WERI-Rb-1 (cell line): ENCODE measurements around the gene FAM78A.

Experiments used
- DNase-seq: peaks from one replicate; pipeline ENCODE4 v3.0.0-alpha.2; 2020
- H3K27ac ChIP-seq: fragments of 250-450 bp; sonication (Bioruptor Pico); 2 replicates; pipeline ENCODE4 v1.5.1; 2020; ENCODE audit warnings: mild to moderate bottlenecking, moderate library complexity
- H3K27me3 ChIP-seq: fragments of 250-450 bp; sonication (Bioruptor Pico); 2 replicates; pipeline ENCODE4 v1.5.1; 2021; ENCODE audit warnings: mild to moderate bottlenecking, low read depth, moderate library complexity; ENCODE audit not compliant: insufficient read depth, severe bottlenecking
- H3K36me3 ChIP-seq: fragments of 250-450 bp; sonication (Bioruptor Pico); 2 replicates; pipeline ENCODE4 v1.5.1; 2020; ENCODE audit warnings: mild to moderate bottlenecking, moderate library complexity
- H3K4me3 ChIP-seq: 2 replicates; pipeline ENCODE4 v1.5.1; 2011; ENCODE audit warnings: low read depth, mild to moderate bottlenecking, control low read depth, low read length
- H3K9me3 ChIP-seq: fragments of 250-450 bp; sonication (Bioruptor Pico); 2 replicates; pipeline ENCODE4 v1.5.1; 2021; ENCODE audit warnings: mild to moderate bottlenecking, moderate library complexity; ENCODE audit not compliant: severe bottlenecking
- TF ChIP-seq, protein P1 (sequence below): IDR thresholded peaks from 2 replicates; pipeline ENCODE4 v1.5.1; 2011; ENCODE audit warnings: low read depth, mild to moderate bottlenecking, control low read depth, inconsistent platforms, low read length

FAM78A gene

DNA sequence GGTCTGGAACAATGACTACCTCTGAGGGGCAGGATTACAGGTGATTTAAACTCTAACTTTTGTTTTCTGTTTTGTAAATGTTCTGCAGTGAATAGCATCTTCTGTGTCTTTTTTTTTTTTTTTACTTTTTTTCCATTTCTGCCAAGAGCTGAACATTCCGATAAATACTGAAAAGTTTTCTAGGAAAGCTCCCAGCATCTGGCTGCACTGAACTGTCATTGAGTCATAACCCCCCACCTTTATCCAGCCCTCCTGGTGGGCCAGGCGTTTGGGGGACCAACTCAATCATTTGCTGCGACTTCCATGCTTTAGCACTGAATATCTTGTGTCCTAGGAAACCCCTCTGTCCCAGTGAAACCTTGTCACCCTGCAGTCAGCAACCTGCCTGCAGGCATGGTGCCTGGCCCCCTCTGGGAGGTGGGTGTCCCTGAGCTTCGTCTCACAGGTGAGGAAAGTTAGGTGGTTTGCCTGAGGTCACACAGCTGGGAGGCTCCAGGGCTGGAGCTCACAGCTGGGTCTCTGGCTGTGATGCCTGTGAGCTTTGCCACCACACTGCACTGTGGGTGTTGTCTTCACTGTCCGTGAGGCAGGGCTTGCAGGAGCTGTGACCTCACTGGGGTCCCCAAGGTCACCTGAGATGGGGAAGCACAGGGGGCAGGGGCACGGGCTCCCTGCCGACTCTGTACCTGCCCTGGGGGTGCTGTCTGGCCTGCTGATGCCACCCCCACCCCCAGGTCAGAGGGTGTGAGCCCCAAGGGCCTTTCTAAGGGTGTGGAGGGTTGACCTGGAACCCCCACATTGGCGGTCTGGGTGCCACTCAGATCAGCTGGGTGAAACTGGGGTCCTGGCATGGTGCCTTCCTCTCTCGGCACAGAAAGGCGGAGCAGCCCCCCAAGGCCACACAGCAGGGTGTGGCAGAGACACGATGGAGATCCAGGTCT, 27.3 kb upstream of the FAM78A start:
- H3K36me3 ChIP-seq: no peaks in the 10 kb centered on the region
- no peak overlapping the region for H3K27ac ChIP-seq
- no peaks in the 10 kb centered on the region for H3K27me3 ChIP-seq
- TF ChIP-seq, protein P1, sequence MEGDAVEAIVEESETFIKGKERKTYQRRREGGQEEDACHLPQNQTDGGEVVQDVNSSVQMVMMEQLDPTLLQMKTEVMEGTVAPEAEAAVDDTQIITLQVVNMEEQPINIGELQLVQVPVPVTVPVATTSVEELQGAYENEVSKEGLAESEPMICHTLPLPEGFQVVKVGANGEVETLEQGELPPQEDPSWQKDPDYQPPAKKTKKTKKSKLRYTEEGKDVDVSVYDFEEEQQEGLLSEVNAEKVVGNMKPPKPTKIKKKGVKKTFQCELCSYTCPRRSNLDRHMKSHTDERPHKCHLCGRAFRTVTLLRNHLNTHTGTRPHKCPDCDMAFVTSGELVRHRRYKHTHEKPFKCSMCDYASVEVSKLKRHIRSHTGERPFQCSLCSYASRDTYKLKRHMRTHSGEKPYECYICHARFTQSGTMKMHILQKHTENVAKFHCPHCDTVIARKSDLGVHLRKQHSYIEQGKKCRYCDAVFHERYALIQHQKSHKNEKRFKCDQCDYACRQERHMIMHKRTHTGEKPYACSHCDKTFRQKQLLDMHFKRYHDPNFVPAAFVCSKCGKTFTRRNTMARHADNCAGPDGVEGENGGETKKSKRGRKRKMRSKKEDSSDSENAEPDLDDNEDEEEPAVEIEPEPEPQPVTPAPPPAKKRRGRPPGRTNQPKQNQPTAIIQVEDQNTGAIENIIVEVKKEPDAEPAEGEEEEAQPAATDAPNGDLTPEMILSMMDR: no peak
- no peak for DNase-seq
- H3K9me3 ChIP-seq: no peaks in the 10 kb centered on the region
- H3K4me3 ChIP-seq: no peak overlapping the region

DNA sequence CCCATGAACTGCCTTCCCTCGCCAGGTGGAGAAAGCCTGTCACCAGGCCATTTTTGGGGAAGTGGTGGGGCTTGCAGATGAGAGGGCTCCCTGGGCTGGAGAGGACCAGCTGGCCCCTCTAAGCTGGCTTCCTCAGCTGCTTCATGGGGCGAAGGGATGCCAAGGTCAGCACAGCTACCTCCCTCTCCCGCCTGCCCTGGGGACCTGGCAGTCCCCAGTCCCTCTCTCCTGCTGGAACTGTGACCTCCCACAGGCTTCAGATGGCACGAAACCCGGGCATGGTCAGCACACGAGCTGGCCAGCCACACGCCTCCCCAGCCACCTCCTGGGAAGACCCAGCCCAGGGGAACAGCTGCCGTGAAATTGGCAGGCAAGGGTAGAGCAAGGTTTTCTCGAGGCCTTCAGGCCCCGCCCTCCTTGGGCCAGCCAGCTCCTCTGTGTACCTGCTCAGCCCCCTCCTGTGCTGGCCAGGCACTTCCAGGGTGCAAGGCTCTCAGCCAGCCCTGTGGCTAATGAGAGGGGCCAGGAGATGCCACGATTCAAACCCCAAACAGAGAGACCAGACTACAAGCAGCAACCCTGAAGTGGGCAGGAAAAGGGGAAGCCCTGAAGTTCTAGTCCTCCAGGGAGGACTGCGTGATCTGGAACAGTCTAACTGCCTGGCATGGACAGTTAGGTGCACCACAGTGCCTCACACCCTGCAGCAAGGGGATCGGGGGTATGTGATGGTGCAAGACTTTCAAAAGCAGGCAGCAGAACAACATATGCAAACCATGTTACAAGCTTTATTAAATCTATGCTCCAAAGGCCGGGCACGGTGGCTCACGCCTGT, 26.1 kb upstream of the FAM78A start:
- TF ChIP-seq, protein P1: no peak
- H3K27ac ChIP-seq: no peak overlapping the region
- H3K9me3 ChIP-seq: no peaks in the 10 kb centered on the region
- no peaks in the 10 kb centered on the region for H3K36me3 ChIP-seq
- H3K4me3 ChIP-seq: no peak overlapping the region
- no peak for DNase-seq
- H3K27me3 ChIP-seq: no peaks in the 10 kb centered on the region

DNA sequence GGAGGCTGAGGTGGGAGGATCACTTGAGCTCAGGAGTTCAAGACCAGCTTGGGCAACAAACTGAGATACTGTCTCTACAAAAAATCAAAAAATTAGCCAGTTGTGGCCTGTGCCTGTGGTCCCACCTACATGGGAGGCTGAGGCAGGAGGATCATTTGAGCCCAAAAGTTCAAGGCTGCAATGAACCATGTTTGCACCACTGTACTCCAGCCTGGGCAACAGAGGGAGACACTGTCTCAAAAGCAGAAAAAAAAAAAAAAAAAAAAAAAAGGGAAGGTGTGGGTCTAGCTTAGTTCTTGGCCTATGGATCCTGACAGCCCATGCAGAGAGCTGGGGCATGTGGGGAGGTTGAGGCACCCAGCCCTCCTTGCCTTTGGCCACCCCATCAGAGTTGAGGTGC, 24.1 kb upstream of the FAM78A start:
- H3K27me3 ChIP-seq: no peaks in the 10 kb centered on the region
- H3K27ac ChIP-seq: no peak overlapping the region
- no peak overlapping the region for H3K4me3 ChIP-seq
- no peaks in the 10 kb centered on the region for H3K36me3 ChIP-seq
- TF ChIP-seq, protein P1: no peak
- DNase-seq: no peak
- no peaks in the 10 kb centered on the region for H3K9me3 ChIP-seq

DNA sequence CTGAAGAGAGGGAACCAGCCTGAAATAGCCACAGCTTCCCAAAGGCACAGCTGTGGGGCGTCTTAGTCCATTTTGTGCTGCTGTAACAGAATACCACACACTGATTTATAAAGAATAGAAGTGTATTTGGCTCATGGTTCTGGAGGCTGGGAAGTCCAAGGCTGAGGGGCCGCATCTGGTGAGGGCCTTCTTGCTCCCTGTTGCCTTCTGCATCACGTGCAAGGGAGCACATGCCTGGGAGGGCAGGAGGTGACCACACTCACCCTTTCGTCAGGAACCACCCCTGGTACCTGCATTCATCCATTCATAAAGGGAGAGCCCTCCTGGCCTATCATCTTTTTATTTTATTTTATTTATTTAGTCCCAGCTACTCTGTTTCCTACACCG, 23.6 kb upstream of the FAM78A start:
- Histone ChIP-seq H3K27me3 (no peaks in the 10 kb centered on the region), H3K4me3 (no peak overlapping the region), H3K36me3 (no peaks in the 10 kb centered on the region), H3K9me3 (no peaks in the 10 kb centered on the region), H3K27ac (no peak overlapping the region)
- no peak for DNase-seq
- TF ChIP-seq, protein P1: no peak

DNA sequence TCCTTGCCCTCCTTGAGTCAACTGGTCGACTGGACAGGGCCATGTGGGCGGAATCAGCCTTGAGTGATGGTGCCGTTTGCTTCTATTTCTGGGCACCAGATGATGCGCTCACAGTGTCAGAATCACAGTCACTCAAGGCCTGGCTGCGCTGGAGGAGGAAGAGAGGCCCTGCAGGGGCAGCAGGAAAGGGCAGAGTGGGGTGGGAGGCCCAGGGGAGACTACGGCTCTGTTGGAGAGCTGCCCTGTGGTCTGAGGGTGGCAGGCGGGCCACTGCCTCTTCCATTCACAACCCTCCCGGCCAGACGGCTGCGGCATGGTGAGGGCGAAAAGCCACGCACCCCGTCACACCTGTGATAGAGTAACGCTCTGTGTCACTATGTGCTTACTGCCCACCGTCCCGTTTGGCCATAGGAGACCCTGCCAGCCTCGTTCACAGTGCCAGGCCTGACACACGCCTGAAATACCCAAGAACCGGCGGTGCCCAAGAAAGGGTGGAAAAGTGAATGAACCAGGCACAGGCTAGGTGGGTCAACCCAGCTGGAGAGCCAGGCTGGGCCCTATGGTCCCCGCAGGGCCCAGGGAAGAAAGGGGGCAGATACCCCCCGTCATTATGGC, 23.1 kb upstream of the FAM78A start:
- Histone ChIP-seq H3K27me3 (no peaks in the 10 kb centered on the region), H3K4me3 (no peak overlapping the region), H3K36me3 (no peaks in the 10 kb centered on the region), H3K9me3 (no peaks in the 10 kb centered on the region), H3K27ac (no peak overlapping the region)
- TF ChIP-seq, protein P1: no peak
- DNase-seq: no peak
